Activated CD8-positive, alpha-beta memory T cell treated with anti-CD3 and anti-CD28 coated beads for 24 hours (primary cell): ENCODE results near the gene CMTM8.

ENCODE experiments used
- DNase-seq: peaks from one replicate; pipeline ENCODE4 v3.0.0-alpha.2; 2020

The CMTM8 gene

GRCh38 chr3:32414522-32415202, 176.2 kb downstream of the CMTM8 start:
- no peak for DNase-seq

GRCh38 chr3:32419742-32420125, 181.3 kb downstream of the CMTM8 start:
- DNase-seq, result no peak
